Liver (tissue), 1 donor: Measurements from ENCODE around the gene PROK1.

Experiments used
- SP1 ChIP-seq: IDR thresholded peaks from 2 replicates; pipeline ENCODE4 v1.6.1; 2018; ENCODE audit warnings: antibody characterized with exemption, mild to moderate bottlenecking
- TAF1 ChIP-seq: conservative IDR thresholded peaks from 2 replicates; pipeline ENCODE4 v1.6.1; 2016; ENCODE audit warnings: antibody characterized with exemption, mild to moderate bottlenecking
- donor health status: healthy.

- no peak for TF ChIP-seq SP1
- no peak for TF ChIP-seq TAF1
Observed at GRCh38 chr1:110466646-110467280, 15.8 kb downstream of the PROK1 start.
